ENCODE measurements around the gene LBR.

LBR gene

DNA sequence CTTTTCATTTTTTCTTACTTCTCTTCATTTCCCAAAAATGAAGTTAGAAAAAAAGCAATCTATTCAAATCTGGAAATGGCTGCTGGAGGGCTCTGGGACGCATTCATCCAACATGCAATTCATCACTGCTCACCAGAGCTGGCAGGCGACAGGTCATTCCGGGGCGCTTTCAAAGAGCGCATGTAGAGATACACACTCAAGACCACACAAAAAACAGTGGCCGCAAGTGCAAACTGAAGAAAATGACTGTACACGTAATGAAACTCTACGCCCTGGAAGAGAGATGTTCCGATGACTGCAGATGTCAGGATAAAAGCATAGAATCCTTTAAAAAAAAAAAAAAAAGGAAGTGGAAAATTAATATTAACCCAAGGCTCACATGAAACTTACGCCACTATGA, 15.5 kb downstream of the LBR start:
- H3K4me1 ChIP-seq (ENCODE audit: insufficient read depth, low read length, severe bottlenecking): no peaks in the 10 kb centered on the region
- no peak overlapping the region for H3K9ac ChIP-seq (ENCODE audit: low read length)
- no peak for TF ChIP-seq CTCF (IDR thresholded peaks at IDR 0.05; ENCODE audit: low read length)
- no peak for TF ChIP-seq EZH2 (IDR thresholded peaks at IDR 0.05; ENCODE audit: borderline replicate concordance, low read length)
- peaks cover 100% of the 10 kb centered on the region for H3K36me3 ChIP-seq (ENCODE audit: insufficient read depth, low read length)
- H3K4me2 ChIP-seq (ENCODE audit: low read length): no peak overlapping the region
- no peak overlapping the region for H3K27ac ChIP-seq (ENCODE audit: low read depth, low read length, poor library complexity, severe bottlenecking)
- H3K27me3 ChIP-seq (ENCODE audit: insufficient read depth, low read length): no peaks in the 10 kb centered on the region
- peaks cover 4% of the 10 kb centered on the region; the same call in 1 of the 2 replicates for H3K79me2 ChIP-seq (ENCODE audit: insufficient read depth, low read length)
- H3K4me3 ChIP-seq (ENCODE audit: low read depth, low read length, poor library complexity, severe bottlenecking): no peak overlapping the region
- no peaks in the 10 kb centered on the region for H3K9me3 ChIP-seq (ENCODE audit: low read length)
- no peaks in the 10 kb centered on the region for H3F3A ChIP-seq (ENCODE audit: insufficient read depth, low read length)
- H2AFZ ChIP-seq (ENCODE audit: low read length): no peak overlapping the region
- no peaks in the 10 kb centered on the region for H3K9me2 ChIP-seq (ENCODE audit: low read depth, low read length)
- H4K20me1 ChIP-seq (ENCODE audit: insufficient read depth, low read length): no peaks in the 10 kb centered on the region

- Histone ChIP-seq H3K4me1 (ENCODE audit: insufficient read depth, low read length, severe bottlenecking) (no peaks in the 10 kb centered on the region), H3K4me3 (ENCODE audit: low read depth, low read length, poor library complexity, severe bottlenecking) (no peak overlapping the region), H3F3A (ENCODE audit: insufficient read depth, low read length) (no peaks in the 10 kb centered on the region), H3K9me3 (ENCODE audit: low read length) (no peaks in the 10 kb centered on the region), H3K27ac (ENCODE audit: low read depth, low read length, poor library complexity, severe bottlenecking) (no peak overlapping the region), H4K20me1 (ENCODE audit: insufficient read depth, low read length) (no peaks in the 10 kb centered on the region), H3K9ac (ENCODE audit: low read length) (no peak overlapping the region), H3K9me2 (ENCODE audit: low read depth, low read length) (no peaks in the 10 kb centered on the region), H3K27me3 (ENCODE audit: insufficient read depth, low read length) (no peaks in the 10 kb centered on the region), H2AFZ (ENCODE audit: low read length) (no peak overlapping the region), H3K79me2 (ENCODE audit: insufficient read depth, low read length) (no peaks in the 10 kb centered on the region), H3K4me2 (ENCODE audit: low read length) (no peak overlapping the region), H3K36me3 (ENCODE audit: insufficient read depth, low read length) (peaks cover 100% of the 10 kb centered on the region)
- TF ChIP-seq CTCF (IDR thresholded peaks at IDR 0.05; ENCODE audit: low read length): no peak
- TF ChIP-seq EZH2 (IDR thresholded peaks at IDR 0.05; ENCODE audit: borderline replicate concordance, low read length): no peak
Observed at GRCh38 chr1:225410036-225410435, 17.8 kb downstream of the LBR start.

GRCh38 chr1:225409051-225409450, 18.8 kb downstream of the LBR start:
- peaks cover 98% of the 10 kb centered on the region for H3K36me3 ChIP-seq (ENCODE audit: insufficient read depth, low read length)
- H3K4me3 ChIP-seq (ENCODE audit: low read depth, low read length, poor library complexity, severe bottlenecking): no peak overlapping the region
- no peak overlapping the region for H3K27ac ChIP-seq (ENCODE audit: low read depth, low read length, poor library complexity, severe bottlenecking)
- TF ChIP-seq EZH2 (IDR thresholded peaks at IDR 0.05; ENCODE audit: borderline replicate concordance, low read length): no peak
- H3K9me2 ChIP-seq (ENCODE audit: low read depth, low read length): no peaks in the 10 kb centered on the region
- no peaks in the 10 kb centered on the region for H4K20me1 ChIP-seq (ENCODE audit: insufficient read depth, low read length)
- no peak overlapping the region for H3K4me2 ChIP-seq (ENCODE audit: low read length)
- H2AFZ ChIP-seq (ENCODE audit: low read length): no peak overlapping the region
- no peak overlapping the region for H3K9ac ChIP-seq (ENCODE audit: low read length)
- no peaks in the 10 kb centered on the region for H3K4me1 ChIP-seq (ENCODE audit: insufficient read depth, low read length, severe bottlenecking)
- H3F3A ChIP-seq (ENCODE audit: insufficient read depth, low read length): no peaks in the 10 kb centered on the region
- no peaks in the 10 kb centered on the region for H3K9me3 ChIP-seq (ENCODE audit: low read length)
- H3K79me2 ChIP-seq (ENCODE audit: insufficient read depth, low read length): no peaks in the 10 kb centered on the region
- no peaks in the 10 kb centered on the region for H3K27me3 ChIP-seq (ENCODE audit: insufficient read depth, low read length)

- H3K9me3 ChIP-seq (ENCODE audit: low read length): no peaks in the 10 kb centered on the region
- no peak for TF ChIP-seq EZH2 (IDR thresholded peaks at IDR 0.05; ENCODE audit: borderline replicate concordance, low read length)
- no peak for TF ChIP-seq CTCF (IDR thresholded peaks at IDR 0.05; ENCODE audit: low read length)
- H3K27me3 ChIP-seq (ENCODE audit: insufficient read depth, low read length): no peaks in the 10 kb centered on the region
- no peak overlapping the region for H3K27ac ChIP-seq (ENCODE audit: low read depth, low read length, poor library complexity, severe bottlenecking)
- H3K4me3 ChIP-seq (ENCODE audit: low read depth, low read length, poor library complexity, severe bottlenecking): no peak overlapping the region
- no peak overlapping the region for H3K9ac ChIP-seq (ENCODE audit: low read length)
- H3F3A ChIP-seq (ENCODE audit: insufficient read depth, low read length): no peaks in the 10 kb centered on the region
- H2AFZ ChIP-seq (ENCODE audit: low read length): no peak overlapping the region
- no peaks in the 10 kb centered on the region for H3K9me2 ChIP-seq (ENCODE audit: low read depth, low read length)
- H3K4me2 ChIP-seq (ENCODE audit: low read length): no peak overlapping the region
- H4K20me1 ChIP-seq (ENCODE audit: insufficient read depth, low read length): no peaks in the 10 kb centered on the region
- H3K36me3 ChIP-seq (ENCODE audit: insufficient read depth, low read length): peaks cover 98% of the 10 kb centered on the region
- no peaks in the 10 kb centered on the region for H3K79me2 ChIP-seq (ENCODE audit: insufficient read depth, low read length)
- H3K4me1 ChIP-seq (ENCODE audit: insufficient read depth, low read length, severe bottlenecking): no peaks in the 10 kb centered on the region
Observed at GRCh38 chr1:225408249-225408648, 19.6 kb downstream of the LBR start.

Data from OCI-LY1 (cell line).